Transverse colon (tissue), 4 donors: Measurements from ENCODE around the gene PVALEF. TPM values are rescaled to one million over a fixed set of nuclear protein-coding genes. Genes with fewer than 3 reads are reported as not detected.

Source experiments
- DNase-seq: peaks from one replicate; pipeline ENCODE4 v3.0.0-alpha.2; 2019
- H3K27ac ChIP-seq, 4 donors: fragments of 200-600 bp; sonication (generic); 2 replicates each; pipeline ENCODE4 v1.5.1; 2016 to 2018; ENCODE audit warnings: inconsistent platforms in 4 of 4
- H3K27me3 ChIP-seq: fragments of 200-600 bp; sonication (generic); 2 replicates; pipeline ENCODE4 v1.5.1; 2017; ENCODE audit warnings: inconsistent platforms
- H3K36me3 ChIP-seq, 4 donors: fragments of 200-600 bp; sonication (generic); 2 replicates each; pipeline ENCODE4 v1.5.1; 2017 to 2019; ENCODE audit warnings: inconsistent platforms in 4 of 4
- H3K4me1 ChIP-seq, 4 donors: fragments of 200-600 bp; sonication (generic); 2 replicates each; pipeline ENCODE4 v1.5.1; 2017 to 2020; ENCODE audit warnings: inconsistent platforms in 4 of 4
- H3K4me3 ChIP-seq, 4 donors: fragments of 200-600 bp; sonication (generic); 1 replicate in 1 of 4; 2 replicates in 3 of 4; pipeline versions ENCODE4 v1.5.1 to v1.6.1; 2017 to 2019; ENCODE audit warnings: inconsistent platforms in 4 of 4
- H3K9me3 ChIP-seq, 2 donors: fragments of 200-600 bp; sonication (generic); 2 replicates each; pipeline ENCODE4 v1.5.1; 2017 to 2019; ENCODE audit warnings: inconsistent platforms in 2 of 2
- EP300 ChIP-seq: sonication (generic); formaldehyde crosslinking; IDR thresholded peaks from one replicate; pipeline ENCODE4 v1.6.1; 2017; ENCODE audit warnings: antibody characterized with exemption, low read depth
- POLR2A ChIP-seq: fragments of 450-650 bp; IDR thresholded peaks from one replicate; pipeline ENCODE4 v1.6.1; 2016; ENCODE audit warnings: antibody characterized with exemption, mild to moderate bottlenecking, moderate library complexity
- POLR2AphosphoS5 ChIP-seq, 3 donors: sonication (generic); formaldehyde crosslinking; IDR thresholded peaks; one replicate each; pipeline ENCODE4 v1.6.1; 2016; ENCODE audit warnings: antibody characterized with exemption in 3 of 3
- WGBS, 2 donors: methylation state at CpG; one replicate each; pipeline ENCODE4 v1.1.5; 2018; ENCODE audit warnings: low coverage in 1 of 2; 5-methylcytosine and 5-hydroxymethylcytosine counted together
- in situ Hi-C, 4 donors: fragments of 200-750 bp; cut with MboI; loops; one replicate each; pipeline versions ENCODE4 v1.15.0 to v1.15.1; 2017; ENCODE audit warnings: low sequenced_read_pairs in 3 of 4, low pct_ligation_motif_present in 1 of 4, low pct_unique_long_range_greater_than_20kb in 1 of 4
- intact Hi-C: fragments of 100-400 bp; cut with DNase I; formaldehyde crosslinking; loops from one replicate; pipeline ENCODE4 v1.15.1; 2023; ENCODE audit warnings: low total_unique reads
- total RNA-seq, 4 donors: library from RNA; depleted of rRNA; stranded (reverse); fragments of >200 nt; gene quantifications; one replicate each; pipeline ENCODE4 v1.1.0, GENCODE V29; 2016
- TF ChIP-seq, protein P1 (sequence below), 5 experiments: fragments of 200-600 bp in 3 of 5; fragments of 450-650 bp in 2 of 5; sonication (generic) in 3 of 5; IDR thresholded peaks; 1 replicate in 2 of 5; 2 replicates in 3 of 5; pipeline ENCODE4 v1.5.1; 2016 to 2017; ENCODE audit warnings: antibody characterized with exemption in 5 of 5, inconsistent platforms in 3 of 5, mild to moderate bottlenecking in 2 of 5, moderate library complexity in 1 of 5

The PVALEF gene
- total RNA-seq, 4 donors from 2014 or later = not detected

DNA sequence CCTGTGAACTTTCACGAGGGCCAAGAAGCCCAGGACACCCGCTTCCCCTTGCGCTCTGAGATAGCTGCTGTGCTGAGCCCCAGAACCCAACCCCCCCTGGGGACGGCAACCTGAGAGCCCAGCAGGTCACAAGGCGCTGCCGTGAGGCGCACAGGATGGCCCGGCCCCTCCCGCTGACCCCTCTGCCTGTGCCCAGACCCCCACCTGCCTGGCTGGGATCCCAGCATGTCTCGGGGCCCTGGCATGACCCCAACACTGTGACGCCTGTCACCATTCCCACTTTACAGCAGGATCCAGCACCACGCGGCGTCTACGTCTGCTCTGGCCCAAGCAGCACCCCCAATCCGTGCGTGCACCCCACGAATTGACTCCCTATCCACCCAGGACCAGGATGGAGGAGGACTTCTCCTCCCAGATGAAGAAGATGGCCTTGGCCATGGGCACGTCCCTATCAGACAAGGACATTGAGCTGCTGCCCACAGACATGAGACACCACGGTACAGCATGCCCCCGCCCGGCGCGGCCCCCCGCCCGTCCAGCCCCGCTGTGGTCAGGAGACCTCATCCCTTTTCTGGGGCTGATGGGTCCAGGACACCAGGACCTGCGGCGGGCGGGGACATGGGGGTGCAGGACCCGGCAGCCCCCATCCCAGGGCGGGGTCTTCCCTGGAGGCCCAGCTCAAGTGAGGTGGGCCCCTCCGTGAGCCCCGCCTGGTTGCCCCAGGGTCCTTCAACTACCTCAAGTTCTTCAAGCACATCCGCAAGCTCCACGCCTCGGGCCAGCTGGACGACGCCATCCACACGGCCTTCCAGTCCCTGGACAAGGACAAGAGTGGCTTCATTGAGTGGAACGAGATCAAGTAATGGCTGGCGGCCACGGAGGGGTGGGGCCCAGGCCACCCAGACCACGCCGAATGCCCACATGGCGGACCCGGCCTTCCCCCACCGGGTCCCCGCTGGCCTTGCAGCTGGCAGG, 15.8 kb downstream of the PVALEF start:
- 90% methylated on average over 44 of the region's 49 CpGs; no CpG with 5 or more reads in 1 of the 2 donors for WGBS, 2 donors
- in situ Hi-C loops = no loop called here

DNA sequence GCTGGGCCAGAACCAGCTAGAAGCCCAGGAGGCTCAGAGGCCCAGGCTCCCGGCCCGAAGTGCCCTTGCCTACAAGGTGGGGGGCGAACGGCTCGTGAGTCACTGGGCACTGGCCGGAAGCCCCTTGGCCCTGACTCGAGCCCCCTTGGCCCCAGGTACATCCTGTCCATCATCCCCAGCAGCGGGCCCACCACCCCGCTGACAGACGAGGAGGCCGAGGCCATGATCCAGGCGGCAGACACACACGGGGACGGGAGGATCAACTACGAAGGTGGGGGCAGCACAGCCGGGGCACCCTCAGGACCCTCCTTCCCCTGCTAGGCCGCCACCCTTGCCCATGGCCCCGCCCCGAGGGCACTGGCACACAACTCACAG, 16.5 kb downstream of the PVALEF start:
- H3K27ac ChIP-seq = no peak overlapping the region
- H3K9me3 ChIP-seq = no peaks in the 10 kb centered on the region
- no peak overlapping the region for H3K4me3 ChIP-seq
- WGBS, 2 donors = 83% methylated on average over 18 of the region's 19 CpGs; no CpG with 5 or more reads in 1 of the 2 donors
- intact Hi-C loops = no loop called here
- in situ Hi-C loops = no loop called here
- DNase-seq = no peak
- H3K4me1 ChIP-seq = no peaks in the 10 kb centered on the region
- H3K27me3 ChIP-seq = peaks cover 33% of the 10 kb centered on the region
- TF ChIP-seq POLR2A (no peak), EP300 (no peak), POLR2AphosphoS5 (IDR thresholded peaks at IDR 0.05) (no peak)
- TF ChIP-seq, protein P1, sequence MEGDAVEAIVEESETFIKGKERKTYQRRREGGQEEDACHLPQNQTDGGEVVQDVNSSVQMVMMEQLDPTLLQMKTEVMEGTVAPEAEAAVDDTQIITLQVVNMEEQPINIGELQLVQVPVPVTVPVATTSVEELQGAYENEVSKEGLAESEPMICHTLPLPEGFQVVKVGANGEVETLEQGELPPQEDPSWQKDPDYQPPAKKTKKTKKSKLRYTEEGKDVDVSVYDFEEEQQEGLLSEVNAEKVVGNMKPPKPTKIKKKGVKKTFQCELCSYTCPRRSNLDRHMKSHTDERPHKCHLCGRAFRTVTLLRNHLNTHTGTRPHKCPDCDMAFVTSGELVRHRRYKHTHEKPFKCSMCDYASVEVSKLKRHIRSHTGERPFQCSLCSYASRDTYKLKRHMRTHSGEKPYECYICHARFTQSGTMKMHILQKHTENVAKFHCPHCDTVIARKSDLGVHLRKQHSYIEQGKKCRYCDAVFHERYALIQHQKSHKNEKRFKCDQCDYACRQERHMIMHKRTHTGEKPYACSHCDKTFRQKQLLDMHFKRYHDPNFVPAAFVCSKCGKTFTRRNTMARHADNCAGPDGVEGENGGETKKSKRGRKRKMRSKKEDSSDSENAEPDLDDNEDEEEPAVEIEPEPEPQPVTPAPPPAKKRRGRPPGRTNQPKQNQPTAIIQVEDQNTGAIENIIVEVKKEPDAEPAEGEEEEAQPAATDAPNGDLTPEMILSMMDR (IDR thresholded peaks at IDR 0.05) = no peak
- no peaks in the 10 kb centered on the region for H3K36me3 ChIP-seq

More for the DNA sequence above, 15.8 kb downstream of the PVALEF start:
- H3K36me3 ChIP-seq = no peaks in the 10 kb centered on the region
- no peak overlapping the region for H3K4me3 ChIP-seq
- TF ChIP-seq POLR2AphosphoS5 (IDR thresholded peaks at IDR 0.05) (no peak), POLR2A (no peak), EP300 (no peak)
- TF ChIP-seq, protein P1 (IDR thresholded peaks at IDR 0.05) = no peak
- DNase-seq = no peak
- H3K9me3 ChIP-seq = no peaks in the 10 kb centered on the region
- H3K4me1 ChIP-seq = no peaks in the 10 kb centered on the region
- H3K27ac ChIP-seq = no peak overlapping the region
- peaks cover 33% of the 10 kb centered on the region for H3K27me3 ChIP-seq
- intact Hi-C loops = no loop called here

DNA sequence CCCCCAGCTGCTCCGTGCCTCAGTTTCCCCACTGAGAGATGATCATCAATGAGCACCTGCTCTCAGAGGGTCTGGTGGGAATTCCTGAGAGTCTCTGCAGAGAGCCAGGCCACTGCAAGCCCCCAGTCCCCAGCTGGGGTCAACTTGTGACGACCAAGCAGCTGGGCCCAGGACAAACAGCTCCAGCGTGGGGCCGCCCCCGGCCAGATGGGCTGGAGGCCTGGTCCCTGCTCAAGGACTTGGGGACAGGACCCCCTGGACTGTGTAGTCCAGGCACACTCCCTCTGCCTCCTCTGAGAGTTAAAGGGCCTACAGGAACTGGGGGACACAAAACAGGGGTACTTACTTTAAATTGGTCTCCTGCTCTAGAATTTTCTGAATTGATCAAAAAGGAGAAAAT, 17.3 kb downstream of the PVALEF start:
- Histone ChIP-seq H3K9me3 (no peaks in the 10 kb centered on the region), H3K36me3 (no peaks in the 10 kb centered on the region), H3K4me3 (no peak overlapping the region), H3K4me1 (no peaks in the 10 kb centered on the region), H3K27ac (no peak overlapping the region), H3K27me3 (peaks cover 33% of the 10 kb centered on the region)
- WGBS, 2 donors = 69% methylated on average over 4 of the region's 5 CpGs; no CpG with 5 or more reads in 1 of the 2 donors
- intact Hi-C loops = no loop called here
- in situ Hi-C loops = no loop called here
- TF ChIP-seq POLR2AphosphoS5 (IDR thresholded peaks at IDR 0.05) (no peak), EP300 (no peak), POLR2A (no peak)
- TF ChIP-seq, protein P1 (IDR thresholded peaks at IDR 0.05) = no peak
- no peak for DNase-seq

DNA sequence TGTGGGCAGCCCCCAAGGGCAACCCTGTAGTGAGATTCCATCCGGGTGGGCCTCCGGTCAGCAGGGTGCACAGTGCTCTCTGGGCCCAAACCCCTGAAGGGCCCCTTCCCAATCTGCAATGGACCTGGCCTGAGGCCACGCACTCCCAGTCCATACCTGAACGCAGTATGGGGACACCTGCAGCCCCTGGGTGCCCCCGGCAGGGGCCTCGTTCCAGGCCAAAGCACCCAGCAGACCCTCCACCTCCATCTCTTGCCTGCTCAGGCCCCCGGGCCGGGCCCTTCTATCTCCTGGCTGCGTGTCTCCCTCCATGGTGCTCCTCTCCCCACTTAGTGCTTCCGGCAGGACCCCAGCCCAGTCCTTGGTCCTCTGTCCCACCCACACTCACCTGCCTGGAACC, 18.0 kb downstream of the PVALEF start:
- Histone ChIP-seq H3K4me3 (no peak overlapping the region), H3K9me3 (no peaks in the 10 kb centered on the region), H3K36me3 (no peaks in the 10 kb centered on the region), H3K27ac (no peak overlapping the region), H3K4me1 (no peaks in the 10 kb centered on the region), H3K27me3 (peaks cover 33% of the 10 kb centered on the region)
- WGBS, 2 donors = 83 to 93% methylated on average over 2 to 10 of the region's 10 CpGs
- DNase-seq = no peak
- TF ChIP-seq POLR2A = no peak
- in situ Hi-C loops (no loop called here), intact Hi-C loops (no loop called here)
